MG63 (cell line): ENCODE results near the gene EPS8L3. TPM values are rescaled to one million over a fixed set of nuclear protein-coding genes. Genes with fewer than 3 reads are reported as not detected.
"Not testable (repeated sequence)": the region's sequence is repeated elsewhere in the genome, so short reads cannot be mapped to it uniquely, and the experiment has no call there.

ENCODE experiments used
- DNase-seq: peaks from one replicate; pipeline ENCODE4 v3.0.0-alpha.2; 2020
- H3K27me3 ChIP-seq: fragments of 250-450 bp; sonication (Bioruptor Pico); 2 replicates; pipeline ENCODE4 v1.5.1; 2020; ENCODE audit warnings: mild to moderate bottlenecking, moderate library complexity
- H3K36me3 ChIP-seq: fragments of 250-450 bp; sonication (Bioruptor Pico); 2 replicates; pipeline ENCODE4 v1.5.1; 2020; ENCODE audit warnings: mild to moderate bottlenecking, moderate library complexity
- H3K4me3 ChIP-seq: fragments of 250-450 bp; sonication (Bioruptor Pico); 2 replicates; pipeline ENCODE4 v1.5.1; 2020; ENCODE audit warnings: mild to moderate bottlenecking, moderate library complexity
- H3K9me3 ChIP-seq: fragments of 250-450 bp; sonication (Bioruptor Pico); 2 replicates; pipeline ENCODE4 v1.5.1; 2020; ENCODE audit warnings: mild to moderate bottlenecking, moderate library complexity
- total RNA-seq: library from RNA; depleted of rRNA; stranded (reverse); fragments of >200 nt; shearing (Covaris generic); gene quantifications from 2 replicates; pipeline ENCODE4 v1.2.3, GENCODE V29; 2014; ENCODE audit warnings: low replicate concordance; rRNA removed

The EPS8L3 gene
- total RNA-seq: not detected in 2 replicates

DNA sequence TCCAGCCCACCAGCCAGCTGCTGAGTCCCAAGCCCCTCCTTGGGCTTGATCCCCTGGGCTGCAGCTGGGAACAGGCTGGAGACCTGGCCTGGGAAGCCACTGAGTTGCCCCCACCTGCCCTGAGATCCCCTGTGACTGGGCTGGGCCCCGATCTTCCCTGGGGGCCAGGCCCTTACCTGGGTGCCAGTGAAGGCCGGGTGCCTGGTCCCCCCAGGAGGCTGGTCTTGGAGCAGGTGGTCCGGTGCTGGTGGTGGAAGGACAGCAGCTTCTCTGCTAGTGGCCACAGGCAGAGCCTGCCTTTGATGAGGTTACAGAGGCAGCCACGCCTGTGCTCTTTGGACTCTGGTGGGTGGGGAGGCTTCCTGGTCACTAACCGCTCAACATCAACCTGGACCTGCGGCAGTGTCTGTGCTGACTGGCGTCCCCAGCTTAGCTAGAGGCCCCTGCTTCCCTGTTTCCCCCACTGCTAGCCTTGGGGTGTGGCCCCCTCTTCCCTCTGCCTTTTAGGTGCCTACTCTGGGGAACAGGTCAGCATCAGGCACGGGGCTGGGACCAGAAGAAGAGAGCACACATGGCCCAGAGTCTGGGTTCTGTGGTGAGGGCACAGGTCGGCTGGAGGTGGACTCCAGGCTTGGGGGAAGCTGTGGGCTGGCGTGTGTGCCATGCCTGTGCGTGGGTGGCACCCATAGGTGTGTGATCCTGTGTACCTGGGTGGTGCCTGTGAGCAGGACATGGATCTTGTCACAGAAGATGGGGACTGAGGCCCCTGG lies at the start of gene EPS8L3:
TSS of gene EPS8L3 (minus strand) at position 278 of the 770 bp plus-strand sequence. CDS start 2,174 bp downstream, outside the sequence.
- H3K4me3 ChIP-seq: no peak within 1 kb of the TSS
- H3K9me3 ChIP-seq: no peaks in the 10 kb centered on the region
- H3K36me3 ChIP-seq: no peaks in the 10 kb centered on the region
- no peaks in the 10 kb centered on the region for H3K27me3 ChIP-seq
- no peak for DNase-seq

GRCh38 chr1:109812691-109813393 lies 49.1 kb upstream of the EPS8L3 start:
- DNase-seq: no peak
- no peaks in the 10 kb centered on the region for H3K36me3 ChIP-seq

GRCh38 chr1:109808703-109809102 lies 45.0 kb upstream of the EPS8L3 start:
- H3K36me3 ChIP-seq: no peaks in the 10 kb centered on the region
- H3K4me3 ChIP-seq: no peak overlapping the region
- no peaks in the 10 kb centered on the region for H3K9me3 ChIP-seq
- peak; percentile 40 for DNase-seq
- no peaks in the 10 kb centered on the region for H3K27me3 ChIP-seq

More at GRCh38 chr1:109812691-109813393, 49.1 kb upstream of the EPS8L3 start:
- peaks cover 11% of the 10 kb centered on the region for H3K9me3 ChIP-seq
- H3K27me3 ChIP-seq: no peaks in the 10 kb centered on the region
- no peak overlapping the region for H3K4me3 ChIP-seq

DNA sequence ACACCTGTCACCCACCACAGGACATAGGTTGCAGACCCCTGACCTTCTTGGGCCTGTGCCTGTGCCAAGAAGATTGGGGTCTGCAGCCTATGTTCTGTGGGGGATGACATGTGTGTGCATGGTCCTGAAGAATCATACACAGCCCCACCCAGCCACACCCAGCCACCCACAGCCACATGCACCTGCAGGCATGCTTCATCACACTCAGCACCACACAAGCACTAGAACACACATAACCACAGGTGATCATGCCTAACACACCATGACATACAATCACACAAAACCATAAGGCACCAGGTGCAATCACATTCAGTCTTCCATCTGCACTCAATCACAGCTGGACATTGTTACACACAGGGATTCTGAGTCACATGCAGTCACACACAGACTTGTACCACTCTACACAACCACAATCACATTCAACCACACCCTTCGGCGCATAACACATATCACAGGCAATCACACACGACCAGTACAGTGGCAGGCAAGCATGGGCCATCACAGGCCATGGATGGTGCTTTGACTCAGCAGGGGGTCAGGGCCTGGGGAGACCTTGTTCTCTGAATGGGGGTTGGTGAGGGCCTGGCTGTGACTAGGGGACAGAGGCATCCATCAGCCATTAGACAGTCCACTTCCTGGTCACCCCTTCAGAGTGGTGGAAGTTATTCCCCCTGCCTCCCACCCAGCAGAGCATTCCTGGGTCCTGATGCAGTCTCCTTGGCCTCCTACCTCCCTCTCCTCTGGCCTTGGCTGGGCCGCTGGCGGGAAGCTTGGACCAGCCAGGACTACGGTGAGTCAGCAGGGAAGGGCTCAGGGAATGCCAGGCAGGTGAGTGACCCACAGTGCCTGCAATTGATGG lies 44.3 kb upstream of the EPS8L3 start:
- Histone ChIP-seq H3K9me3 (no peaks in the 10 kb centered on the region), H3K4me3 (no peak overlapping the region), H3K27me3 (no peaks in the 10 kb centered on the region), H3K36me3 (no peaks in the 10 kb centered on the region)
- DNase-seq: peak; percentile 99

GRCh38 chr1:109807402-109807801 lies 43.7 kb upstream of the EPS8L3 start:
- H3K27me3 ChIP-seq: no peaks in the 10 kb centered on the region
- DNase-seq: no peak
- no peaks in the 10 kb centered on the region for H3K9me3 ChIP-seq
- no peak overlapping the region for H3K4me3 ChIP-seq
- H3K36me3 ChIP-seq: no peaks in the 10 kb centered on the region

DNA sequence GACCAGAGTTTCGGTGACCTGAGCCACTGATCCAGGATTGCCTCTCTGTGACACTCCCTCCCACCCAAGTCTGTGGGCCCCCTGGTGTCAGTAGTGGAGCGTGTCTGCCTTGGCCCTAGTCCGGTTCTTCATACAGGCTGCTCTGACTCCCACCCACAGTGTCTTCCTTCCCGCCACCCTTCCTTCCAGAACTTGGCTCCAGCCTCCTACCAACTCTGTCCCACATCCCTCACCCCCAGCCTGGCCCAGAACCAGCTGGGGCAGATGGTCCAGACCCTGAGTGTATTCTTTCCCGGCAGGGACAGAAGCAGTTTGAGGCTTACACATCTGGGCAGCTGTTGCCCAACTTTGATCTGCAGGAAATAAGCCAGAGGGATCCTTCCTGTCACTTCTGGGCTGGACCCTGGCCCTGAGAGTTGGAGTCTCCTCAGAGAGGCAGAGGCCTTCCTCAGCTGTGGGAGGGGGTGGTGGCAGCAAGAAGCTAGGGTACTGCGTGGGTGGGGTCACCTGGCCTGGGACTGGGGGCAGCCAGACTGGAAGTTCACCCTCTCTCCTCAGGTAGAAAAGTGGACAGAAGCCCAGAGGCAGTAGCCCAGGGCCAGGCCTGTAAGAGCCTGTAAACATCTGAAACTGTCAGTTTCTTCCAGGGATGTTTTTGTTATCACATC lies 43.1 kb upstream of the EPS8L3 start:
- Histone ChIP-seq H3K36me3 (no peaks in the 10 kb centered on the region), H3K9me3 (no peaks in the 10 kb centered on the region), H3K4me3 (no peak overlapping the region), H3K27me3 (no peaks in the 10 kb centered on the region)
- peak; percentile 87 for DNase-seq

DNA sequence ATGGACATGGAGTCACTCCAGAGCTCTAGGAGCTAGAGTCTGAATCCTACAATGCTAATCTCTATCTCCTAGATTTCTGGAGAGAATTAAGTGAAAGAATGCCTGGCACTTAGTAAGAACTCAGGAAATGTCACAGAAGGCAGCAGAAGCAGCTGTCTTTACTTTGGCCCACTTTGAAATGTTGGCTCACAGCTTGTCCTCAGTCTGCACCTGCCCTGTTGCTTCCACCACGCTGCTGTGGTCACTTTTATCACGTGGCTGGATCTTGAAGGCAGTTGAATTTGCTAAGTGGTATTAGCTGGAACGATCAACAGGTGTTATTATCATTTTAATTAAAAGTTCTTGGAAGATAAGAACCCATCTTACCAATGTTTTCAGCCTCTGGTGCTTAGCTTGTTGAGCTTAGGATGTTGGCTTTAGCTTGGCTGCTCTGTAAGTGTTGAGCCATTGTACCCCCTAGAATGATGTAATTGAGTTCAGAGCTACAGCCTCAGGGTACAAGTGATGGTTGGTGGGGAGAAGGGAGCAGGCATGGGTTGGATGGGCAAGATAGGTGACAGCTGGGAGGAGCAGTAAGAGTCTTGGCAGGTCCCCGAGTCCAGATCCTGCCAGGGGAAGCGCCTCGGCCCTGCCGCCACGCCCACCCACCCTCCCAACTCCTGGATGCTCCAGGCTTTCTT lies 41.9 kb upstream of the EPS8L3 start:
- H3K27me3 ChIP-seq: no peaks in the 10 kb centered on the region
- DNase-seq: no peak
- no peaks in the 10 kb centered on the region for H3K9me3 ChIP-seq
- no peaks in the 10 kb centered on the region for H3K36me3 ChIP-seq
- H3K4me3 ChIP-seq: no peak overlapping the region

GRCh38 chr1:109804660-109805059 lies 40.9 kb upstream of the EPS8L3 start:
- Histone ChIP-seq H3K27me3 (no peaks in the 10 kb centered on the region), H3K36me3 (no peaks in the 10 kb centered on the region), H3K4me3 (no peak overlapping the region), H3K9me3 (no peaks in the 10 kb centered on the region)
- DNase-seq: no peak

DNA sequence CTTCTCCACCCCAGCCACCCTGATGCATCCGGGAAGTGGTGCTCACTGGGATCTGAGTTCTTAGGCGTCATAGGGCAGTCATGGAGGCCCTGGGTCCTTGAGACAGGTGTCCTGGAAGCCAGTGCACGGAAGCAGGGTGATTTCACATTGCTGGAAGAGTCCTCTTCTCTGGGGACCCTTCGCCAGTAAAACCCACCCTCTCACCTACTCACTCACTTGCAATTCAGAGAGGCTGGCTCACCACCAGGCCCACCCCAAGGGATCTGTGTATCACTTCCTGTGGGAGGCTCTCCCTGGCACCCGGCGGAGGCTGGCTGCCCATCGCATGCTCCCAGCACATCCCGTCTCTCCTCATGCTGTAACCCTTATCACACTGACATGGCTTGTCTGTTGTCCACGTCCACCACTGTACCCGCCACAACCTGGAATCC lies 40.2 kb upstream of the EPS8L3 start:
- DNase-seq: peak; percentile 99
- H3K36me3 ChIP-seq: no peaks in the 10 kb centered on the region
- no peaks in the 10 kb centered on the region for H3K9me3 ChIP-seq

DNA sequence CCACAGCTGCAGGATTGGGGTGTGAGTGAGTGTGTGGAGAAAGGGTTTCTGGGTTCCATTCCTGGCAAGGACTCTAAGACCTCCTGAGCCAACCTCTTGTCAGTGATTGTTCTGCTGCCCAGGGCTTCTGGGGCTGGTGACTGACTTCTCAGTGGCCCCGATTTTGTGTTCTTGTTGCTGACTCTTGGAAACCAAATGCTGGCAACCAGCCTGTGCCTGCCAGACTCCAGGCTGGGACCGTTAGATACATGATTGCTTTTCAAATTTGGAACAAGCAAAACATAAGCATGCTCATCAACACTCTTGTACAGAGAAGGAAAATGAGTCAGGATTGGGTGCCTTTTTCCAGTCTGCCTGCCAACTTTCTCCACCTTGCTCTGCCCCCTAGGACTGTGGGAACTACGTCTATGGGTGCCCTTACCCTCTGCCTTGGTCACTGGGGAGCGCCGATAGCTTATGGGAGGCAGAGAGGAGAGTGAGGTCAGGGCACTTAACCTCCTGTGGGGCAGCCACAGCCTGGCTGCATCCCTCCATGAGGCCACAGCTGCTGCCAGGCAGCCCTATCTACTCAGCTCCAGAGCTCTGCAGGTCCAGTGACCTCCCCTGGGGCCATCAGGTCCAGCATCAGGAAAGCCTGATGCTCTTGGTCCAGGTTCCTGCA lies 39.3 kb upstream of the EPS8L3 start:
- peak; percentile 98 for DNase-seq
- Histone ChIP-seq H3K36me3 (no peaks in the 10 kb centered on the region), H3K4me3 (no peak overlapping the region), H3K27me3 (no peaks in the 10 kb centered on the region), H3K9me3 (no peaks in the 10 kb centered on the region)

More for the DNA sequence above, 40.2 kb upstream of the EPS8L3 start:
- H3K4me3 ChIP-seq: no peak overlapping the region
- H3K27me3 ChIP-seq: no peaks in the 10 kb centered on the region

- no peaks in the 10 kb centered on the region for H3K9me3 ChIP-seq
- H3K4me3 ChIP-seq: no peak overlapping the region
- no peaks in the 10 kb centered on the region for H3K36me3 ChIP-seq
- H3K27me3 ChIP-seq: no peaks in the 10 kb centered on the region
- DNase-seq: no peak
Measured at GRCh38 chr1:109802136-109802900, 38.6 kb upstream of the EPS8L3 start.

- Histone ChIP-seq H3K9me3 (no peaks in the 10 kb centered on the region), H3K27me3 (no peaks in the 10 kb centered on the region), H3K4me3 (no peak overlapping the region), H3K36me3 (no peaks in the 10 kb centered on the region)
- no peak for DNase-seq
Measured at GRCh38 chr1:109801791-109802135, 38.0 kb upstream of the EPS8L3 start.

DNA sequence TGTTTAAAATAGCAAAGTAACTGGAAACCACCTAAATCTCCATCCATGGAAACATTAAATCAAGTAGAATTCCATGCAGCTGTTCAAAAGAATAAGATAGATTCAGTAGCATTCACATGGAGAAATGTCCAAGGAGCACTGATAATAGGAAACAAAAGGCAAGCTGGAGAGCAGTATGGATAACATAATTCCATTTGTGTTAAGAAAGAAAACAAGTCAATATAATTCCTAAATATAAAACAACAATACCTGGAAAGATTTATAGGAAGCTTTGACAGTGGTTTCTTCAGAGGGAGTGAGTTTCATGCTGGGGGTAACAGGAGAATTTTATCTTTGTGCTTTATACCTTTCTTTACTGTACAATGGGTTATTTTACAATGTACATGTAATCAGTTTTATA lies 36.6 kb upstream of the EPS8L3 start:
- DNase-seq: no peak
- no peaks in the 10 kb centered on the region for H3K36me3 ChIP-seq
- H3K4me3 ChIP-seq: no peak overlapping the region
- H3K27me3 ChIP-seq: no peaks in the 10 kb centered on the region
- no peaks in the 10 kb centered on the region for H3K9me3 ChIP-seq

- DNase-seq: no peak
- H3K36me3 ChIP-seq: no peaks in the 10 kb centered on the region
Measured at GRCh38 chr1:109799445-109799844, 35.7 kb upstream of the EPS8L3 start.

GRCh38 chr1:109797303-109797595 lies 33.5 kb upstream of the EPS8L3 start:
- H3K27me3 ChIP-seq, DNase-seq, H3K4me3 ChIP-seq, H3K36me3 ChIP-seq, H3K9me3 ChIP-seq: not testable (repeated sequence)

More at GRCh38 chr1:109799445-109799844, 35.7 kb upstream of the EPS8L3 start:
- H3K27me3 ChIP-seq: no peaks in the 10 kb centered on the region
- H3K9me3 ChIP-seq: no peaks in the 10 kb centered on the region
- H3K4me3 ChIP-seq: no peak overlapping the region
